Neural progenitor cell (in vitro differentiated cells): ENCODE measurements around the gene ANO4. TPM values are rescaled to one million over a fixed set of nuclear protein-coding genes. Genes with fewer than 3 reads are reported as not detected.

ENCODE experiments used
- DNase-seq: peaks from one replicate; pipeline ENCODE4 v3.0.0-alpha.2; 2016; ENCODE audit warnings: low spot score
- H2AFZ ChIP-seq: fragments of 200-600 bp; sonication (generic); replicated peaks from 2 replicates; pipeline ENCODE4 v1.6.1; 2016; ENCODE audit warnings: antibody characterized with exemption
- H3F3A ChIP-seq: fragments of 200-600 bp; sonication (generic); 2 replicates; pipeline ENCODE4 v1.6.1; 2016; ENCODE audit warnings: antibody characterized with exemption, low read depth
- H3K27ac ChIP-seq: fragments of 200-600 bp; sonication (generic); 2 replicates; pipeline ENCODE4 v1.5.1; 2016; ENCODE audit warnings: mild to moderate bottlenecking
- H3K27me3 ChIP-seq: fragments of 200-600 bp; sonication (generic); 2 replicates; pipeline ENCODE4 v1.6.1; 2016; ENCODE audit warnings: mild to moderate bottlenecking, moderate library complexity
- H3K36me3 ChIP-seq: fragments of 200-600 bp; sonication (generic); 2 replicates; pipeline ENCODE4 v1.5.1; 2016
- H3K4me1 ChIP-seq: fragments of 200-600 bp; sonication (generic); 2 replicates; pipeline ENCODE4 v1.6.1; 2016; ENCODE audit warnings: mixed run types
- H3K4me2 ChIP-seq: fragments of 200-600 bp; sonication (generic); 2 replicates; pipeline ENCODE4 v1.6.1; 2016
- H3K4me3 ChIP-seq: fragments of 200-600 bp; sonication (generic); 2 replicates; pipeline ENCODE4 v1.5.1; 2016
- H3K79me2 ChIP-seq: fragments of 200-600 bp; sonication (generic); 2 replicates; pipeline ENCODE4 v1.6.1; 2016; ENCODE audit warnings: low read depth
- H3K9ac ChIP-seq: fragments of 200-600 bp; sonication (generic); 2 replicates; pipeline ENCODE4 v1.6.1; 2016
- H3K9me3 ChIP-seq: fragments of 200-600 bp; sonication (generic); 2 replicates; pipeline ENCODE4 v1.5.1; 2016; ENCODE audit warnings: low read depth
- H4K20me1 ChIP-seq: fragments of 200-600 bp; sonication (generic); 2 replicates; pipeline ENCODE4 v1.6.1; 2016; ENCODE audit warnings: low read depth
- H3K27ac Mint-ChIP-seq: 3 replicates; pipeline ENCODE4 v1.8.0; 2021; ENCODE audit warnings: mixed read lengths
- H3K27me3 Mint-ChIP-seq: 2 replicates; pipeline ENCODE4 v1.8.0; 2022; ENCODE audit warnings: low read depth, mild to moderate bottlenecking, inconsistent platforms, moderate library complexity, mixed read lengths; ENCODE audit not compliant: insufficient read depth
- H3K36me3 Mint-ChIP-seq: 3 replicates; pipeline ENCODE4 v1.8.0; 2021; ENCODE audit warnings: mixed read lengths
- H3K4me1 Mint-ChIP-seq: 3 replicates; pipeline ENCODE4 v1.8.0; 2021; ENCODE audit warnings: mixed read lengths
- H3K4me3 Mint-ChIP-seq: 3 replicates; pipeline ENCODE4 v1.8.0; 2021; ENCODE audit warnings: mild to moderate bottlenecking, moderate library complexity, mixed read lengths
- H3K9me3 Mint-ChIP-seq: 3 replicates; pipeline ENCODE4 v1.8.0; 2020; ENCODE audit warnings: mixed read lengths
- EZH2 ChIP-seq: fragments of 200-600 bp; sonication (generic); IDR thresholded peaks from 2 replicates; pipeline ENCODE4 v1.6.1; 2017; ENCODE audit warnings: antibody characterized with exemption, mild to moderate bottlenecking, moderate library complexity
- EZH2phosphoT487 ChIP-seq: fragments of 200-600 bp; sonication (generic); IDR thresholded peaks from 2 replicates; pipeline ENCODE4 v1.6.1; 2017; ENCODE audit warnings: antibody characterized with exemption
- total RNA-seq: library from RNA; depleted of rRNA; stranded (reverse); fragments of >200 nt; gene quantifications from 2 replicates; pipeline ENCODE4 v1.2.3, GENCODE V29; 2015; ENCODE audit warnings: low replicate concordance
- TF ChIP-seq, protein P1 (sequence below): fragments of 200-600 bp; sonication (generic); IDR thresholded peaks from 2 replicates; pipeline ENCODE4 v1.5.1; 2017; ENCODE audit warnings: antibody characterized with exemption, mild to moderate bottlenecking

Gene ANO4
- total RNA-seq, 1 donor from 2014 or later: not detected

DNA sequence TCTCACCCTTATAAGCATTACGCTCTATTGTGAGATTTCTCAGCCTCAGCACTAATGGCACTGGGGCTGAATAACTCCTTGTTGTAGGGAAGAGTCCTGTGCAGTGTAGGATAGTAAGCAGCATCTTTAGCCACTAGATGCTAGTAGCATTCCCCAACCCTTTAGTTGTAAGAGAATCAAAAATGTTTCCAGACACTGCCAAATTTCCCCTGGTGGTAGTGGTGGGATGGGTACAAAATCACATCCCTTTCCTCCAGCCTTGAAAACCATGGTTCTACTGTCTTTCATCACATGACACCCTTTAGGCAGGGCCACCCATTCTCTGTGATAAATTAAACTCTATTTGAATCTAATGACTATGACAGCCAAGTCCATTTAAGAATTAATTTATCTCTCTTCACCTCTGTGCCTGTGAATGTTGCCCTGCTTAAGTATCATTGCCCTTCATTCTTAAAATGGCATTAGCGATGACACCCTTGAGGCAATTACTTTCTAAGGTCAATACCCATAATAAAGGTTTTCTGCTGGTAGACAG is 199.4 kb downstream of the ANO4 start:
- Histone ChIP-seq H3K9ac (no peak overlapping the region), H3K9me3 (no peaks in the 10 kb centered on the region), H3K27ac (peak overlapping the region; percentile 88), H2AFZ (peak overlapping the region; percentile 23), H3K4me2 (peak overlapping the region; percentile 45), H4K20me1 (no peaks in the 10 kb centered on the region), H3K27me3 (no peaks in the 10 kb centered on the region), H3K79me2 (no peaks in the 10 kb centered on the region), H3F3A (peaks cover 18% of the 10 kb centered on the region), H3K36me3 (no peaks in the 10 kb centered on the region), H3K4me3 (no peak overlapping the region), H3K4me1 (peaks cover 22% of the 10 kb centered on the region)
- no peaks in the 10 kb centered on the region for H3K27me3 Mint-ChIP-seq
- no peak overlapping the region for H3K4me3 Mint-ChIP-seq
- no peak overlapping the region for H3K27ac Mint-ChIP-seq
- peaks cover 10% of the 10 kb centered on the region for H3K4me1 Mint-ChIP-seq
- H3K36me3 Mint-ChIP-seq: no peaks in the 10 kb centered on the region
- peak; percentile 37 for DNase-seq
- no peak for TF ChIP-seq EZH2
- TF ChIP-seq, protein P1, sequence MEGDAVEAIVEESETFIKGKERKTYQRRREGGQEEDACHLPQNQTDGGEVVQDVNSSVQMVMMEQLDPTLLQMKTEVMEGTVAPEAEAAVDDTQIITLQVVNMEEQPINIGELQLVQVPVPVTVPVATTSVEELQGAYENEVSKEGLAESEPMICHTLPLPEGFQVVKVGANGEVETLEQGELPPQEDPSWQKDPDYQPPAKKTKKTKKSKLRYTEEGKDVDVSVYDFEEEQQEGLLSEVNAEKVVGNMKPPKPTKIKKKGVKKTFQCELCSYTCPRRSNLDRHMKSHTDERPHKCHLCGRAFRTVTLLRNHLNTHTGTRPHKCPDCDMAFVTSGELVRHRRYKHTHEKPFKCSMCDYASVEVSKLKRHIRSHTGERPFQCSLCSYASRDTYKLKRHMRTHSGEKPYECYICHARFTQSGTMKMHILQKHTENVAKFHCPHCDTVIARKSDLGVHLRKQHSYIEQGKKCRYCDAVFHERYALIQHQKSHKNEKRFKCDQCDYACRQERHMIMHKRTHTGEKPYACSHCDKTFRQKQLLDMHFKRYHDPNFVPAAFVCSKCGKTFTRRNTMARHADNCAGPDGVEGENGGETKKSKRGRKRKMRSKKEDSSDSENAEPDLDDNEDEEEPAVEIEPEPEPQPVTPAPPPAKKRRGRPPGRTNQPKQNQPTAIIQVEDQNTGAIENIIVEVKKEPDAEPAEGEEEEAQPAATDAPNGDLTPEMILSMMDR: peak; percentile 43
- H3K9me3 Mint-ChIP-seq: peaks cover 3% of the 10 kb centered on the region

DNA sequence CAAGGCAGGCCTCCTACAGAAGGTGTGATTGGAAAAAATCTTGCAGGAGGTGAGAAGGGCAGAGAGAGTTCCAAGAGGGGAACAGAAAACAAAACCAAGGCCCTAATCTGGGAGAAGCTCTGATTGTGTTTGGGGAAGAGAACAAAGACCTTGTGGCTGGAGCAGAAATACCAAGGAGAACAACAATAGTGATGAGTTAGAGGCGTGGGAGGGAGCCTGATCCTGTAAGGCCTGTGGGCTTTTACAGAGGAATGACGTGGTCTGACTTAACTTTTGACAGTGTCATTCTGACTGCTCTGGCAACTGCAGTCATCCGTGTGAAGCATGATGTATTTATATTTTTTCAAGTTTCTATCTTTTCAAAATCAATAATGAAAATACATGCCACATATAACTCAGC is 200.6 kb downstream of the ANO4 start:
- Histone ChIP-seq H3K4me3 (no peak overlapping the region), H3K4me2 (peak overlapping the region; percentile 45), H3K36me3 (no peaks in the 10 kb centered on the region), H3F3A (peaks cover 18% of the 10 kb centered on the region), H3K27me3 (no peaks in the 10 kb centered on the region), H3K4me1 (peaks cover 22% of the 10 kb centered on the region), H2AFZ (no peak overlapping the region), H3K27ac (peak overlapping the region; percentile 88), H3K9me3 (no peaks in the 10 kb centered on the region), H4K20me1 (no peaks in the 10 kb centered on the region), H3K9ac (no peak overlapping the region), H3K79me2 (no peaks in the 10 kb centered on the region)
- TF ChIP-seq EZH2 (no peak), EZH2phosphoT487 (no peak)
- TF ChIP-seq, protein P1: no peak
- Mint-ChIP-seq H3K9me3 (no peaks in the 10 kb centered on the region), H3K36me3 (no peaks in the 10 kb centered on the region), H3K27ac (no peak overlapping the region), H3K4me1 (peaks cover 8% of the 10 kb centered on the region), H3K27me3 (peaks cover 2% of the 10 kb centered on the region), H3K4me3 (no peak overlapping the region)
- peak; percentile 84 for DNase-seq

- no peaks in the 10 kb centered on the region for H3K9me3 ChIP-seq
Observed at GRCh38 chr12:100995771-100996170, 201.2 kb downstream of the ANO4 start.

More at GRCh38 chr12:100995771-100996170, 201.2 kb downstream of the ANO4 start:
- Histone ChIP-seq H3K79me2 (no peaks in the 10 kb centered on the region), H3K9ac (no peak overlapping the region), H4K20me1 (no peaks in the 10 kb centered on the region), H3K4me2 (no peak overlapping the region), H2AFZ (no peak overlapping the region), H3K36me3 (no peaks in the 10 kb centered on the region), H3K27me3 (no peaks in the 10 kb centered on the region), H3K4me1 (peaks cover 22% of the 10 kb centered on the region), H3K27ac (no peak overlapping the region), H3F3A (peaks cover 18% of the 10 kb centered on the region), H3K4me3 (no peak overlapping the region)
- H3K4me3 Mint-ChIP-seq: no peak overlapping the region
- no peak for DNase-seq
- H3K4me1 Mint-ChIP-seq: peaks cover 8% of the 10 kb centered on the region
- TF ChIP-seq EZH2: no peak
- TF ChIP-seq, protein P1: no peak
- TF ChIP-seq EZH2phosphoT487: no peak
- no peaks in the 10 kb centered on the region for H3K36me3 Mint-ChIP-seq
- no peaks in the 10 kb centered on the region for H3K9me3 Mint-ChIP-seq
- no peak overlapping the region for H3K27ac Mint-ChIP-seq
- H3K27me3 Mint-ChIP-seq: peaks cover 2% of the 10 kb centered on the region
